ENCODE results near the gene LILRB5. TPM values are rescaled to one million over a fixed set of nuclear protein-coding genes. Genes with fewer than 3 reads are reported as not detected.

LILRB5 gene
- total and polyA plus RNA-seq, 2 of the 4 experiments (the other 2 are of a cell fraction): not detected

DNA sequence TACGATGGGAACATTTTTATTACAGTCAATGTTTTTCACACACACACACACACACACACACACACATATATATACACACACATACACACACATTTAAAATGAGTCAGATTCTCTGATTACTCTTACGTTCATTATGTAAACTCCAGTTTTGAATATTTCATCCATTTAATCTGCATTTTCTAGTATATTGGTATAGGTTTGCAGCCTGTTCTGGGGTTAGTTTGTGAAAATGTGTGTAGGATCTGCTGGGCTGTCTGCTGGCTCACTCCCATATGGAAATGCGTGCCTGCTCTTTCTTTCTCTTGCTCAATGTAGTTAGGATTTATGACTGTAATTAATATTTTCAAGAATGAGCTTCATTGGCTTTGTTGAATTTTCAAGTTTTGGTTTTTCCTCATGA lies 16.7 kb upstream of the LILRB5 start:
- no peak overlapping the region for H3K4me2 ChIP-seq (ENCODE audit: low read depth, low read length)
- ATAC-seq (ENCODE audit: low read depth) (no peak), DNase-seq (no peak)
- ChIA-PET CTCF (no interaction called here), POLR2A (ENCODE audit: unreplicated experiment) (no interaction called here)
- no peak overlapping the region for H3K4ac ChIP-seq (ENCODE audit: low read depth, low read length)
- no peak overlapping the region for H2AFZ ChIP-seq (replicated peaks; ENCODE audit: low read length, poor library complexity)
- H3K9me1 ChIP-seq (ENCODE audit: insufficient read depth, low read length): no peaks in the 10 kb centered on the region
- no peaks in the 10 kb centered on the region for H3K79me1 ChIP-seq (ENCODE audit: low read depth in 1 of 2, low read length in 2 of 2)
- H4K8ac ChIP-seq (ENCODE audit: low read depth in 2 of 2, low read length in 2 of 2): no peak overlapping the region
- no peak overlapping the region for H2AK9ac ChIP-seq (replicated peaks; ENCODE audit: low read depth, low read length, poor library complexity)
- H3K4me1 ChIP-seq (ENCODE audit: control insufficient read depth, insufficient read depth, low read length): no peaks in the 10 kb centered on the region
- no peak overlapping the region for H3K27ac ChIP-seq (ENCODE audit: insufficient read depth, low read length)
- H2AK5ac ChIP-seq (ENCODE audit: low read depth, low read length): no peak overlapping the region
- H3K9me3 ChIP-seq (ENCODE audit: control insufficient read depth, insufficient read depth, low read length): no peaks in the 10 kb centered on the region
- H3K23ac ChIP-seq (ENCODE audit: low read depth, low read length): no peak overlapping the region
- WGBS, 2 experiments (ENCODE audit: extremely low coverage in 2 of 2, insufficient read length in 1 of 2): no CpG with 5 or more reads among the region's 3 CpGs
- no TSS peak for BruUV-seq (replicated peaks)
- no peak overlapping the region for H3K14ac ChIP-seq (replicated peaks; ENCODE audit: low read depth, low read length)
- no peaks in the 10 kb centered on the region for H4K20me1 ChIP-seq (ENCODE audit: insufficient read depth, low read length)
- H3K9ac ChIP-seq (ENCODE audit: low read depth, low read length): no peak overlapping the region
- dilution Hi-C loops (cut with HindIII; ENCODE audit: low sequenced_read_pairs, unreplicated experiment): no loop called here
- H3K18ac ChIP-seq (ENCODE audit: low read depth, low read length): no peak overlapping the region
- in situ Hi-C loops (cut with MboI; ENCODE audit: low sequenced_read_pairs): no loop called here
- no peak overlapping the region for H2BK5ac ChIP-seq (ENCODE audit: low read depth, low read length, poor library complexity, severe bottlenecking)
- H2BK20ac ChIP-seq (ENCODE audit: low read depth, low read length): no peak overlapping the region
- H4K91ac ChIP-seq (ENCODE audit: insufficient read depth, low read depth, low read length): no peak overlapping the region
- TF ChIP-seq CHD1 (IDR thresholded peaks at IDR 0.05; ENCODE audit: low read depth, low read length) (no peak), CEBPB (IDR thresholded peaks at IDR 0.05; ENCODE audit: low read depth, low read length) (no peak), MAFK (IDR thresholded peaks at IDR 0.05; ENCODE audit: low read depth, low read length) (no peak), SMC3 (IDR thresholded peaks at IDR 0.05; ENCODE audit: low read depth, low read length) (no peak), POLR2A (IDR thresholded peaks at IDR 0.05; ENCODE audit: low read depth, low read length) (no peak), FOS (IDR thresholded peaks at IDR 0.05; ENCODE audit: low read depth, low read length) (no peak), RAD21 (IDR thresholded peaks at IDR 0.05; ENCODE audit: low read length) (no peak), NFE2L2 (IDR thresholded peaks at IDR 0.05; ENCODE audit: low read depth, low read length) (no peak), MAZ (IDR thresholded peaks at IDR 0.05; ENCODE audit: borderline replicate concordance, low read depth, low read length) (no peak), RFX5 (IDR thresholded peaks at IDR 0.05; ENCODE audit: low read depth, low read length) (no peak), BHLHE40 (IDR thresholded peaks at IDR 0.05; ENCODE audit: low read depth, low read length) (no peak), MXI1 (IDR thresholded peaks at IDR 0.05; ENCODE audit: borderline replicate concordance, low read depth, low read length) (no peak), RCOR1 (IDR thresholded peaks at IDR 0.05; ENCODE audit: insufficient replicate concordance, low read length) (no peak)
- TF ChIP-seq, protein P1, sequence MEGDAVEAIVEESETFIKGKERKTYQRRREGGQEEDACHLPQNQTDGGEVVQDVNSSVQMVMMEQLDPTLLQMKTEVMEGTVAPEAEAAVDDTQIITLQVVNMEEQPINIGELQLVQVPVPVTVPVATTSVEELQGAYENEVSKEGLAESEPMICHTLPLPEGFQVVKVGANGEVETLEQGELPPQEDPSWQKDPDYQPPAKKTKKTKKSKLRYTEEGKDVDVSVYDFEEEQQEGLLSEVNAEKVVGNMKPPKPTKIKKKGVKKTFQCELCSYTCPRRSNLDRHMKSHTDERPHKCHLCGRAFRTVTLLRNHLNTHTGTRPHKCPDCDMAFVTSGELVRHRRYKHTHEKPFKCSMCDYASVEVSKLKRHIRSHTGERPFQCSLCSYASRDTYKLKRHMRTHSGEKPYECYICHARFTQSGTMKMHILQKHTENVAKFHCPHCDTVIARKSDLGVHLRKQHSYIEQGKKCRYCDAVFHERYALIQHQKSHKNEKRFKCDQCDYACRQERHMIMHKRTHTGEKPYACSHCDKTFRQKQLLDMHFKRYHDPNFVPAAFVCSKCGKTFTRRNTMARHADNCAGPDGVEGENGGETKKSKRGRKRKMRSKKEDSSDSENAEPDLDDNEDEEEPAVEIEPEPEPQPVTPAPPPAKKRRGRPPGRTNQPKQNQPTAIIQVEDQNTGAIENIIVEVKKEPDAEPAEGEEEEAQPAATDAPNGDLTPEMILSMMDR (conservative IDR thresholded peaks at IDR 0.05; ENCODE audit: low read depth, low read length): no peak
- TF ChIP-seq, protein P2, sequence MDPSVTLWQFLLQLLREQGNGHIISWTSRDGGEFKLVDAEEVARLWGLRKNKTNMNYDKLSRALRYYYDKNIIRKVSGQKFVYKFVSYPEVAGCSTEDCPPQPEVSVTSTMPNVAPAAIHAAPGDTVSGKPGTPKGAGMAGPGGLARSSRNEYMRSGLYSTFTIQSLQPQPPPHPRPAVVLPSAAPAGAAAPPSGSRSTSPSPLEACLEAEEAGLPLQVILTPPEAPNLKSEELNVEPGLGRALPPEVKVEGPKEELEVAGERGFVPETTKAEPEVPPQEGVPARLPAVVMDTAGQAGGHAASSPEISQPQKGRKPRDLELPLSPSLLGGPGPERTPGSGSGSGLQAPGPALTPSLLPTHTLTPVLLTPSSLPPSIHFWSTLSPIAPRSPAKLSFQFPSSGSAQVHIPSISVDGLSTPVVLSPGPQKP (IDR thresholded peaks at IDR 0.05; ENCODE audit: borderline replicate concordance, low read depth, low read length): no peak
- TF ChIP-seq, protein P3, sequence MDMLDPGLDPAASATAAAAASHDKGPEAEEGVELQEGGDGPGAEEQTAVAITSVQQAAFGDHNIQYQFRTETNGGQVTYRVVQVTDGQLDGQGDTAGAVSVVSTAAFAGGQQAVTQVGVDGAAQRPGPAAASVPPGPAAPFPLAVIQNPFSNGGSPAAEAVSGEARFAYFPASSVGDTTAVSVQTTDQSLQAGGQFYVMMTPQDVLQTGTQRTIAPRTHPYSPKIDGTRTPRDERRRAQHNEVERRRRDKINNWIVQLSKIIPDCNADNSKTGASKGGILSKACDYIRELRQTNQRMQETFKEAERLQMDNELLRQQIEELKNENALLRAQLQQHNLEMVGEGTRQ (IDR thresholded peaks at IDR 0.05; ENCODE audit: low read depth, low read length): no peak
- H4K5ac ChIP-seq (ENCODE audit: low read depth, low read length): no peak overlapping the region
- H3K36me3 ChIP-seq (ENCODE audit: control insufficient read depth, insufficient read depth, low read length): no peaks in the 10 kb centered on the region
- intact Hi-C loops (cut with micrococcal nuclease): no loop called here
- no peak overlapping the region for H2BK15ac ChIP-seq (ENCODE audit: low read depth, low read length)
- no peak overlapping the region for H3K4me3 ChIP-seq (ENCODE audit: insufficient read depth, low read depth, low read length)
- H2BK120ac ChIP-seq (ENCODE audit: low read depth, low read length): no peak overlapping the region
- H3K27me3 ChIP-seq (ENCODE audit: control insufficient read depth, insufficient read depth, low read length): no peaks in the 10 kb centered on the region; the same call in 1 of the 2 replicates
- H3K56ac ChIP-seq (ENCODE audit: extremely low read depth, insufficient read depth, low read length): no peak overlapping the region
